OCI-LY1 (cell line): ENCODE results near the gene DDIT4.

Experiments
- H2AFZ ChIP-seq: fragments of 200-600 bp; sonication (generic), shearing (Covaris generic); 2 replicates; pipeline ENCODE4 v1.6.0; 2014; ENCODE audit warnings: antibody characterized with exemption, mild to moderate bottlenecking, low read length
- H3F3A ChIP-seq: fragments of 200-600 bp; sonication (generic), shearing (Covaris generic); 2 replicates; pipeline ENCODE4 v1.6.0; 2014; ENCODE audit warnings: mild to moderate bottlenecking, antibody characterized with exemption, low read length, moderate library complexity; ENCODE audit not compliant: insufficient read depth
- H3K27ac ChIP-seq: fragments of 200-600 bp; sonication (generic); 2 replicates; pipeline ENCODE4 v1.5.1; 2014; ENCODE audit warnings: low read length, mixed run types, mild to moderate bottlenecking, low read depth; ENCODE audit not compliant: poor library complexity, severe bottlenecking
- H3K27me3 ChIP-seq: fragments of 200-600 bp; sonication (generic); 2 replicates; pipeline ENCODE4 v1.6.0; 2014; ENCODE audit warnings: antibody characterized with exemption, mild to moderate bottlenecking, low read length, moderate library complexity; ENCODE audit not compliant: insufficient read depth
- H3K36me3 ChIP-seq: fragments of 200-600 bp; sonication (generic); 2 replicates; pipeline ENCODE4 v1.6.1; 2014; ENCODE audit warnings: mild to moderate bottlenecking, antibody characterized with exemption, low read length, moderate library complexity, mixed read lengths; ENCODE audit not compliant: insufficient read depth
- H3K4me1 ChIP-seq: fragments of 200-600 bp; sonication (generic); 2 replicates; pipeline ENCODE4 v1.5.1; 2014; ENCODE audit warnings: mild to moderate bottlenecking, low read length, moderate library complexity; ENCODE audit not compliant: insufficient read depth, severe bottlenecking
- H3K4me2 ChIP-seq: fragments of 200-600 bp; sonication (generic), shearing (Covaris generic); 2 replicates; pipeline ENCODE4 v1.6.1; 2014; ENCODE audit warnings: low read length
- H3K4me3 ChIP-seq: fragments of 200-600 bp; sonication (generic); 2 replicates; pipeline ENCODE4 v1.5.1; 2014; ENCODE audit warnings: low read length, low read depth, mild to moderate bottlenecking, mixed read lengths; ENCODE audit not compliant: poor library complexity, severe bottlenecking
- H3K79me2 ChIP-seq: fragments of 200-600 bp; shearing (Covaris generic); 2 replicates; pipeline ENCODE4 v1.6.1; 2016; ENCODE audit warnings: mixed run types, low read length, mixed read lengths; ENCODE audit not compliant: insufficient read depth
- H3K9ac ChIP-seq: fragments of 200-600 bp; sonication (generic), shearing (Covaris generic); 2 replicates; pipeline ENCODE4 v1.6.1; 2014; ENCODE audit warnings: mild to moderate bottlenecking, low read length, mixed read lengths
- H3K9me2 ChIP-seq: fragments of 200-600 bp; sonication (generic), shearing (Covaris generic); 2 replicates; pipeline ENCODE4 v1.6.1; 2014; ENCODE audit warnings: low read depth, mild to moderate bottlenecking, low read length, mixed read lengths
- H3K9me3 ChIP-seq: fragments of 200-600 bp; shearing (Covaris generic); 2 replicates; pipeline ENCODE4 v1.6.1; 2014; ENCODE audit warnings: low read length, mixed read lengths
- H4K20me1 ChIP-seq: fragments of 200-600 bp; sonication (generic), shearing (Covaris generic); 2 replicates; pipeline ENCODE4 v1.6.0; 2016; ENCODE audit warnings: mild to moderate bottlenecking, low read length; ENCODE audit not compliant: insufficient read depth
- EZH2 ChIP-seq: fragments of 200-600 bp; sonication (generic), shearing (Covaris generic); IDR thresholded peaks from 2 replicates; pipeline ENCODE4 v1.8.0; 2017; ENCODE audit warnings: borderline replicate concordance, mixed run types, mild to moderate bottlenecking, antibody characterized with exemption, low read length, moderate library complexity, mixed read lengths
- TF ChIP-seq, protein P1 (sequence below): fragments of 200-600 bp; sonication (generic), shearing (Covaris generic); IDR thresholded peaks from 2 replicates; pipeline ENCODE4 v1.5.1; 2017; ENCODE audit warnings: mild to moderate bottlenecking, antibody characterized with exemption, low read length, moderate library complexity, mixed read lengths

DDIT4 gene

DNA sequence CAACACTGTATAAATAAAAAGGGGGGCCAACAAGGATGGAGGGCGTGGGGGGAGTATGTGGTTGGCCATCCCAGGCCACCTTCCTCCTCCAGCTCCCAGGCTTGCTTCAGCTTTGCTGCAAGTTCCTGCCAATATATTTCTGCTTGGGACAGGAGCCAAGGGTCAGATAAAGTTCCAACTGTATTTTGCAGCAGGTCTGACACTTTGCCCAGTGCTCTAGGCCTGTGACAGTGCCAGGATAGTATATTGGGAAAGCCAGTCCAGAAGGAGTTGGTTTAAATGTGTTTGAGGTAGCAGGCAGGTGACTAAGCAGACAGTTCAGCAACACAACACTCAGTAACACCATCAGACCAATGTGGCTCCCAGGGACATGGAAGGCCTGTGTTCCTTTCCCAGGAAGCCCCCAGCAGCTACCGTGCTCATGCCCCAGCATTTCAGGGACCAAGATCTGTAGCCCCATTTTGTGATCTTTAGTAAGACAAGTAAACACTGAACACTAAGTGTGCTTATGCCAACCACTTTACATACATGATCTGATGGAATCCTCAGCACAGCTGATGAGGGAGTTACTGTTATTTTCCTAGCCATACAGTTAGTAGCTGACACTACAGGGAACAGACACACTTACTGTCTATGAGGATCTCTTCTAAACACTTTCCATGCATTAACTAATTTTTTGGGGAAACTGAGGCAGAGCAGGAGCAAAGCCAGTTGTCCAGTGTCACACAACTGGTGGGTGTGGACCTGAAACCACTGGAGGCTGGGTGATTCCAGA, 42.1 kb downstream of the DDIT4 start:
- Histone ChIP-seq H4K20me1 (no peaks in the 10 kb centered on the region), H3K27me3 (no peaks in the 10 kb centered on the region), H3F3A (peaks cover 9% of the 10 kb centered on the region), H3K9me2 (no peaks in the 10 kb centered on the region), H3K36me3 (no peaks in the 10 kb centered on the region), H3K79me2 (no peaks in the 10 kb centered on the region), H3K4me2 (no peak overlapping the region), H2AFZ (no peak overlapping the region), H3K4me1 (peaks cover 57% of the 10 kb centered on the region), H3K9me3 (no peaks in the 10 kb centered on the region), H3K9ac (no peak overlapping the region; the same call in 1 of the 2 replicates), H3K27ac (peak overlapping the region; percentile 90), H3K4me3 (no peak overlapping the region)
- TF ChIP-seq, protein P1, sequence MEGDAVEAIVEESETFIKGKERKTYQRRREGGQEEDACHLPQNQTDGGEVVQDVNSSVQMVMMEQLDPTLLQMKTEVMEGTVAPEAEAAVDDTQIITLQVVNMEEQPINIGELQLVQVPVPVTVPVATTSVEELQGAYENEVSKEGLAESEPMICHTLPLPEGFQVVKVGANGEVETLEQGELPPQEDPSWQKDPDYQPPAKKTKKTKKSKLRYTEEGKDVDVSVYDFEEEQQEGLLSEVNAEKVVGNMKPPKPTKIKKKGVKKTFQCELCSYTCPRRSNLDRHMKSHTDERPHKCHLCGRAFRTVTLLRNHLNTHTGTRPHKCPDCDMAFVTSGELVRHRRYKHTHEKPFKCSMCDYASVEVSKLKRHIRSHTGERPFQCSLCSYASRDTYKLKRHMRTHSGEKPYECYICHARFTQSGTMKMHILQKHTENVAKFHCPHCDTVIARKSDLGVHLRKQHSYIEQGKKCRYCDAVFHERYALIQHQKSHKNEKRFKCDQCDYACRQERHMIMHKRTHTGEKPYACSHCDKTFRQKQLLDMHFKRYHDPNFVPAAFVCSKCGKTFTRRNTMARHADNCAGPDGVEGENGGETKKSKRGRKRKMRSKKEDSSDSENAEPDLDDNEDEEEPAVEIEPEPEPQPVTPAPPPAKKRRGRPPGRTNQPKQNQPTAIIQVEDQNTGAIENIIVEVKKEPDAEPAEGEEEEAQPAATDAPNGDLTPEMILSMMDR: no peak
- no peak for TF ChIP-seq EZH2

DNA sequence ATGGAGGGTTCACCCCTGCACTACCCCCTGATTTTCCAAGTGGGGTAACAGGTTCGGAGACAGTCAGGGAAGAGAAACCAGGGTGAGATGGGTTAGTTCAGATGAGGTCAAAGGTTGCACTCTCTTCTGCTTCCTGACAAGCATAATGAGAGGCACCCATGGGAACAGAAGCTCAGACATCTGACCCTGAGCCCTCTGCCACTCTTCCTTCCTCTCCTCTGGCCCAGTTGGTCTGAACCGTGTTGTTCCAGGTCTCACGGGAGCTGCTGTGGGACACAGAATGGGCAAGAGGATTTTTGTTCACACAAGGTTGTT, 42.6 kb downstream of the DDIT4 start:
- no peaks in the 10 kb centered on the region for H3K9me3 ChIP-seq
- H2AFZ ChIP-seq: no peak overlapping the region
- H3F3A ChIP-seq: peaks cover 9% of the 10 kb centered on the region
- no peaks in the 10 kb centered on the region for H4K20me1 ChIP-seq
- peaks cover 63% of the 10 kb centered on the region for H3K4me1 ChIP-seq
- no peak overlapping the region for H3K4me2 ChIP-seq
- peak overlapping the region; percentile 90 for H3K27ac ChIP-seq
- no peak for TF ChIP-seq EZH2
- TF ChIP-seq, protein P1: no peak
- no peaks in the 10 kb centered on the region for H3K9me2 ChIP-seq
- H3K79me2 ChIP-seq: no peaks in the 10 kb centered on the region
- no peak overlapping the region; the same call in 1 of the 2 replicates for H3K9ac ChIP-seq
- no peak overlapping the region for H3K4me3 ChIP-seq
- no peaks in the 10 kb centered on the region for H3K36me3 ChIP-seq
- H3K27me3 ChIP-seq: no peaks in the 10 kb centered on the region

DNA sequence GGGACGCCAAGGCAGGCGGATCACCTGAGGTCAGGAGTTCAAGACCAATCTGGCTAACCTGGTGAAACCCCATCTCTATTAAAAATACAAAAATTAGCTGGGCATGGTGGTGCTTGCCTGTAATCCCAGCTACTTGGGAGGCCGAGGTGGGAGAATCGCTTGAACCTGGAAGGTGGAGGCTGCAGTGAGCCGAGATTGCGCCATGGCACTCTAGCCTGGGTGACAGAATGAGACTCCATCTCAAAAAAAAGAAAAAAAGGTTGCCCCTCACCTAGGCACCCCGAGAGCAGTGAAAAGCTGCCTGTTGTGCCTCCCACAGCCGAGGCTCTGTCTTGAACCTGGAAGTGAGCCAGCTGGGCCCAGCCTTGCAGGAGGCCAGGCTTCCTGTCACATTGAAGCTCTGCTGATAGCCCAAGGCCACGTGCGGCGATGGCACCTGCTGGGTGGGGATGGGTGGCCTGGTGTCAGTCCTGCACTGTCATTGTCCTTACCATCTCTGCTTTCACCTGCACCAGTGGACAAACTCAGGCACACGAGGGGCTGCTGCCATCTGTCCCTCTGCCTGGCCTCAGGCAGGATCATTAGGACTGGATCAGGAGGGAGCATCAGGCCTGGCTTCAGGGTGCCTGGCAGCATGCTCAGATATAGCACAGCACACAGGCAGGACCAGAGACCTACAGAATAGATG, 43.2 kb downstream of the DDIT4 start:
- H3K4me1 ChIP-seq: peaks cover 64% of the 10 kb centered on the region
- H3K27ac ChIP-seq: peak overlapping the region; percentile 90
- peaks cover 9% of the 10 kb centered on the region for H3F3A ChIP-seq

More for the DNA sequence above, 43.2 kb downstream of the DDIT4 start:
- Histone ChIP-seq H2AFZ (no peak overlapping the region), H3K79me2 (no peaks in the 10 kb centered on the region), H3K27me3 (no peaks in the 10 kb centered on the region), H4K20me1 (no peaks in the 10 kb centered on the region), H3K4me2 (no peak overlapping the region; the same call in 1 of the 2 replicates), H3K9me2 (no peaks in the 10 kb centered on the region), H3K4me3 (no peak overlapping the region), H3K9ac (peak overlapping the region; percentile 39; the same call in 1 of the 2 replicates), H3K36me3 (no peaks in the 10 kb centered on the region), H3K9me3 (no peaks in the 10 kb centered on the region)
- TF ChIP-seq, protein P1: no peak
- no peak for TF ChIP-seq EZH2
